ENCODE results near the gene PRRC1.

Gene PRRC1

DNA sequence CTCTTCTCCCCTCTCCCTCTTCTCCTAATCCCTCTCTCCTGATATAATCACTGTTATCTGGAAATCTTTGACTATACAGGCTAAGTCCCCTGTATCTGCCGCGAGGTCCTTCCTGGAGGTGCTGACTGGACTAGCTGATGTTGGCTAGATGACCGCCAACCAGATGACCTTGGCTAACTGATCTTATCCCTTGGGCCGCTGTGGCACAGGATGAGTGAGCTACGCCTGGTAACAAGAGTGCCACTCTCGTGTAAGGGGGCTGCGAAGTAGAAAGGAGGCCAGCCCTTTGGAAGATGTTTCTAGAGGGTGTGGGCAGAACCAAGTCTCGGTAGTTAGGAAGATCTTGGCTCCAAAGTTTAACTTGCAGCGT lies 345 bp upstream of the PRRC1 start:
- TF ChIP-seq, protein P1, sequence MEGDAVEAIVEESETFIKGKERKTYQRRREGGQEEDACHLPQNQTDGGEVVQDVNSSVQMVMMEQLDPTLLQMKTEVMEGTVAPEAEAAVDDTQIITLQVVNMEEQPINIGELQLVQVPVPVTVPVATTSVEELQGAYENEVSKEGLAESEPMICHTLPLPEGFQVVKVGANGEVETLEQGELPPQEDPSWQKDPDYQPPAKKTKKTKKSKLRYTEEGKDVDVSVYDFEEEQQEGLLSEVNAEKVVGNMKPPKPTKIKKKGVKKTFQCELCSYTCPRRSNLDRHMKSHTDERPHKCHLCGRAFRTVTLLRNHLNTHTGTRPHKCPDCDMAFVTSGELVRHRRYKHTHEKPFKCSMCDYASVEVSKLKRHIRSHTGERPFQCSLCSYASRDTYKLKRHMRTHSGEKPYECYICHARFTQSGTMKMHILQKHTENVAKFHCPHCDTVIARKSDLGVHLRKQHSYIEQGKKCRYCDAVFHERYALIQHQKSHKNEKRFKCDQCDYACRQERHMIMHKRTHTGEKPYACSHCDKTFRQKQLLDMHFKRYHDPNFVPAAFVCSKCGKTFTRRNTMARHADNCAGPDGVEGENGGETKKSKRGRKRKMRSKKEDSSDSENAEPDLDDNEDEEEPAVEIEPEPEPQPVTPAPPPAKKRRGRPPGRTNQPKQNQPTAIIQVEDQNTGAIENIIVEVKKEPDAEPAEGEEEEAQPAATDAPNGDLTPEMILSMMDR (IDR thresholded peaks at IDR 0.05; ENCODE audit: low read depth, low read length, missing control alignments): no peak
- peak; percentile 14 for DNase-seq (ENCODE audit: extremely low read depth, low read depth)

DNA sequence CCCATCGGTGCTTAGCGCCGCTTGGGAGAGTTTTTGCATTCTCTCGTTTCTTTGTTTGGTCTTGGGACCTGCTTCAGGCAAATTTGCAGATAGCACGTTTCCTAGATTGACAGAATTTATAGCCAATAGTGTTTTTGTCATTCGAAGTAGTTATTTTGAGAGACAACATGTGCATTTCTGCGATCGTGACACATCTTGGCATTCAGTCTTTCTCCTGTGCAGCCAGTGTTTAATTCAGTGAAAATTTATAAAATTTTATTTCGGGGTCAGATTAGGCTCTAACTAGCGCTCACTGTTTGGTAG lies 830 bp downstream of the PRRC1 start:
- H3K4me3 ChIP-seq (replicated peaks; ENCODE audit: low read depth, low read length): peak overlapping the region; percentile 95

More for the DNA sequence above, 345 bp upstream of the PRRC1 start:
- H3K4me3 ChIP-seq (replicated peaks; ENCODE audit: low read depth, low read length): peak overlapping the region; percentile 95

DNA sequence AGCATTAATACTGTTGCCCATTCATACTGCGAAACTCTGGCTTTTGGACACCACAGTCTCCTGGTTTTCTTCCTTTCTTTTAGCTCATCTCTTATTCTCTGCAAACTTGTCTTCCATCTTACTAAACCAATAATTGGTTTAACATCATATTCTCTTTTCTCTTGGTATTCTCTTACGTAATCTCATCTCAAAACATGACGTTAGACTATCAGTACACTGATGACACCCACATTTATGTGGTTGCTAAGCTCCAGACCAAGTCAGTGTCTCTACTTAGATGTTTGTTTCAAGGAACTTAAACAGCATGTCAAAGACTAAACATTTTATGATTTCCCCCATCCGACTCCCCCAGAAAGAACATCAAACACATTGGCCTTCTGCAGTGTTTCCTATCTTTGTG lies 2.1 kb downstream of the PRRC1 start:
- no peak overlapping the region for H3K4me3 ChIP-seq (replicated peaks; ENCODE audit: low read depth, low read length)
- no peak for DNase-seq (ENCODE audit: extremely low read depth, low read depth)
- TF ChIP-seq, protein P1 (IDR thresholded peaks at IDR 0.05; ENCODE audit: low read depth, low read length, missing control alignments): no peak

More for the DNA sequence above, 830 bp downstream of the PRRC1 start:
- DNase-seq (ENCODE audit: extremely low read depth, low read depth): peak; percentile 6
- TF ChIP-seq, protein P1 (IDR thresholded peaks at IDR 0.05; ENCODE audit: low read depth, low read length, missing control alignments): no peak

DNA sequence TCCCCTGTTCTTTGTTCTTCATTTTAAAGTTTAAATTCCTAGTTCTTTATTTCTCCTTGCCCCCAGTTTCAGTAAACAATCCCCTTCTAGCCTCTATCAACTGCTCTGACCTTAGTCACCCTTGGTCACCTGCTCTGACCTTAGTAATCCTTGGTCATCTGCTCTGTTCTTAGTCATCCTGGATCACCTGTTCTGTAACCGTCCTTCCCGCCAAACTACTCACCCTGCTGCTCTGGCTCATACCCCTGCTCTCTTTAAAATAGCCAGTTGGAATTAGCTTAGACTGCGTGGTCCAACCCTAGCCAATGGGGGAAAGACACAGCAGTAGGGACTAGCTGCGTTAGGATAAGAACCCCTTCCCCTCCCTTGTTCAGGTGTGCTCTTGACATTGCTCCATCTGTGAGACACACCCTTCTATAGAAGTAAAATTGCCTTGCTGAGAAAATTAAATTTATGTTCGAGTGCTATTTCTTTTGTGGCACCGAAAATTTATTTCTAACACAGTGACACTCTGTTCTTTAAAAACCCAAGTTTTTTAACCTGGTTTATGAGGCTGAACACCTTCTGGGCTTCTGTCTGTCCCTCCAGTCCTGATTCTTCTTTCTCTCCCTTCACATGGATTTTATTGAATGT lies 3.8 kb downstream of the PRRC1 start:
- TF ChIP-seq, protein P1 (IDR thresholded peaks at IDR 0.05; ENCODE audit: low read depth, low read length, missing control alignments): no peak
- no peak for DNase-seq (ENCODE audit: extremely low read depth, low read depth)
- H3K4me3 ChIP-seq (replicated peaks; ENCODE audit: low read depth, low read length): no peak overlapping the region

DNA sequence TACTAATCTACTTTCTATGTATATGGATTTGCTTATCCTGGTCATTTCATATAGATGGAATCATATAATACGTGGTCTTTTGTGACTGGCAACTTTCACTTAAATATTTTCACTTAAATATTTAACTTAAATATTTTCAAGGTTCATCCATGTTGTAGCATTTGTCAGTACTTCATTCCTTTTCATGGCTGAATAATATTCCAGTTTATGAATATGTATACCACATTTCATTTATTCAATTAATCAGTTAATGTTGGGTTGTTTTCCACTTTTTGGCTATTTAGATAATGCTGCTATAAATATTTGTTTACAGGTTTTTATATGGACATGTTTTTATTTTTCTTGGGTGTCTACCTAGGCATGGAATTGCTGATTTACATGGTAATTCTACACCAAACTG lies 7.7 kb downstream of the PRRC1 start:
- H3K4me3 ChIP-seq (replicated peaks; ENCODE audit: low read depth, low read length): no peak overlapping the region
- TF ChIP-seq, protein P1 (IDR thresholded peaks at IDR 0.05; ENCODE audit: low read depth, low read length, missing control alignments): no peak
- DNase-seq (ENCODE audit: extremely low read depth, low read depth): no peak

DNA sequence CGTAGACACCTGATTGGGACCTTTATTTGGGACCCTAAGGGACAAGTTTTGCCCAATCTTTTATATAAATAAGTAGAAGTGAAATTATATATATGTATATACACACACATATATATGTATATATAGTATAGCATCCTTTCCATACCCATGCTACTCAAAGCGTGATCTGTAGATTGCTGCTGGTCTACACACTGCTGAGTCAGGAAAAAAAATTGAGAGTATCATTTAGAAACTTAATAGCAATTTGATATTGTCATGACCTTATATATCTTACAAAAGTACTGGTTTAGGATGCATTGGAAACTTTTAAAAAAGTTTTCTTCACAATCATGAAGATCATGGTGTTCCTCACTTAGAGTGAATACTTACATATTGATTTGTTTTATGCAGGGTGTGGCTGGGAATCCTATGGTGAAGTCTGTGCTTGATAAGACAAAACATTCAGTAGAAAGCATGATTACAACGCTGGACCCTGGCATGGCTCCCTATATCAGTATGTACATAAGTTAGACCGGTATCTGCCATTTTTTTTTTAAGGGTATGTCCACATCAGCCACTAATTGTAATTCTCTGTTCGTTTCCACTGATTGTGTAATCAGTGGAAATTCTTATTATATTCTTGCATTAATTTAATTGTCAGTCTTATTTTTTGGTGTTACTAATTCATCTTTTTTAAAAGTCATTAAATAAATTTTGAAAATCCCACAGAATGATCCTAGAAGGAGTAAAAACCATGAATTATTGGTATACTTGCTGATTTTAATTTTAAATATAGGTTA lies 12.7 kb downstream of the PRRC1 start:
- H3K4me3 ChIP-seq (replicated peaks; ENCODE audit: low read depth, low read length): no peak overlapping the region
- no peak for DNase-seq (ENCODE audit: extremely low read depth, low read depth)
- TF ChIP-seq, protein P1 (IDR thresholded peaks at IDR 0.05; ENCODE audit: low read depth, low read length, missing control alignments): no peak

Data from HFF-Myc (cell line).